HEK293 (cell line): ENCODE measurements around the gene CXADR.

Experiments
- CTCF ChIA-PET: fragments of 350-600 bp; formaldehyde crosslinking; extraction: SDS; loops from one replicate; lab custom pipeline; 2021; ENCODE audit warnings: antibody characterized with exemption; lab: Yijun Ruan, JAX
- POLR2A ChIA-PET: fragments of 300-600 bp; formaldehyde crosslinking; extraction: SDS; loops from one replicate; lab custom pipeline; 2020; ENCODE audit warnings: antibody characterized with exemption, inconsistent platforms; lab: Yijun Ruan, JAX
- H3K27ac ChIP-seq: fragments of 200-500 bp; sonication (Bioruptor generic); 2 replicates; pipeline ENCODE4 v1.5.1; 2014; ENCODE audit warnings: low read depth, low read length, control low read depth, inconsistent platforms; ENCODE audit errors: extremely low read depth
- H3K36me3 ChIP-seq, 2 experiments: fragments of 200-500 bp in 1 of 2; sonication (Bioruptor generic) in 1 of 2; 1 replicate in 1 of 2; 2 replicates in 1 of 2; pipeline ENCODE4 v1.5.1; 2014 to 2017; ENCODE audit warnings: inconsistent platforms in 2 of 2, low read length in 2 of 2; ENCODE audit not compliant: control insufficient read depth in 2 of 2, insufficient read depth in 1 of 2
- H3K4me1 ChIP-seq: fragments of 200-500 bp; sonication (Bioruptor generic); 2 replicates; pipeline ENCODE4 v1.5.1; 2014; ENCODE audit warnings: mild to moderate bottlenecking, low read length, inconsistent platforms; ENCODE audit not compliant: control insufficient read depth, insufficient read depth
- H3K4me3 ChIP-seq: 2 replicates; pipeline ENCODE4 v1.5.1; 2011; ENCODE audit warnings: low read depth, mild to moderate bottlenecking, control low read depth, low read length, moderate library complexity
- H3K9me3 ChIP-seq: fragments of 200-500 bp; sonication (Bioruptor generic); 2 replicates; pipeline ENCODE4 v1.5.1; 2014; ENCODE audit warnings: low read depth, low read length, inconsistent platforms; ENCODE audit not compliant: control insufficient read depth, insufficient read depth
- CTCF ChIP-seq: fragments of 450-650 bp; formaldehyde crosslinking; IDR thresholded peaks from 2 replicates; pipeline ENCODE4 v1.5.1; 2016; ENCODE audit warnings: missing biosample characterization, missing genetic modification characterization
- EGR2 ChIP-seq: fragments of 450-650 bp; formaldehyde crosslinking; IDR thresholded peaks from 2 replicates; pipeline ENCODE4 v1.5.1; 2016; ENCODE audit warnings: low read depth, missing biosample characterization, missing genetic modification characterization
- GLIS1 ChIP-seq: fragments of 450-650 bp; formaldehyde crosslinking; IDR thresholded peaks from 2 replicates; pipeline ENCODE4 v1.5.1; 2016; ENCODE audit warnings: missing biosample characterization, missing genetic modification characterization
- GLIS2 ChIP-seq: fragments of 450-650 bp; formaldehyde crosslinking; IDR thresholded peaks from 2 replicates; pipeline ENCODE4 v1.5.1; 2016; ENCODE audit warnings: missing biosample characterization, missing genetic modification characterization
- HIC1 ChIP-seq: fragments of 450-650 bp; formaldehyde crosslinking; IDR thresholded peaks from 2 replicates; pipeline ENCODE4 v1.5.1; 2016; ENCODE audit warnings: missing biosample characterization, missing genetic modification characterization
- KLF1 ChIP-seq: fragments of 450-650 bp; formaldehyde crosslinking; IDR thresholded peaks from 2 replicates; pipeline ENCODE4 v1.5.1; 2016; ENCODE audit warnings: missing biosample characterization, missing genetic modification characterization
- KLF7 ChIP-seq: fragments of 450-650 bp; formaldehyde crosslinking; IDR thresholded peaks from 2 replicates; pipeline ENCODE4 v1.5.1; 2016; ENCODE audit warnings: missing biosample characterization, missing genetic modification characterization, borderline replicate concordance
- KLF8 ChIP-seq: fragments of 450-650 bp; formaldehyde crosslinking; IDR thresholded peaks from 2 replicates; pipeline ENCODE4 v1.5.1; 2016; ENCODE audit warnings: missing biosample characterization, missing genetic modification characterization
- OSR2 ChIP-seq: fragments of 450-650 bp; formaldehyde crosslinking; IDR thresholded peaks from 2 replicates; pipeline ENCODE4 v1.5.1; 2016; ENCODE audit warnings: missing biosample characterization, missing genetic modification characterization
- PATZ1 ChIP-seq: fragments of 450-650 bp; formaldehyde crosslinking; IDR thresholded peaks from 2 replicates; pipeline ENCODE4 v1.5.1; 2016; ENCODE audit warnings: missing biosample characterization, missing genetic modification characterization
- SP2 ChIP-seq: fragments of 450-650 bp; formaldehyde crosslinking; IDR thresholded peaks from 2 replicates; pipeline ENCODE4 v1.5.1; 2016; ENCODE audit warnings: missing biosample characterization, missing genetic modification characterization
- WT1 ChIP-seq: fragments of 450-650 bp; formaldehyde crosslinking; IDR thresholded peaks from 2 replicates; pipeline ENCODE4 v1.5.1; 2016; ENCODE audit warnings: missing biosample characterization, missing genetic modification characterization
- ZBTB10 ChIP-seq: fragments of 450-650 bp; formaldehyde crosslinking; IDR thresholded peaks from 2 replicates; pipeline ENCODE4 v1.5.1; 2016; ENCODE audit warnings: missing biosample characterization, missing genetic modification characterization
- ZBTB11 ChIP-seq: fragments of 450-650 bp; formaldehyde crosslinking; conservative IDR thresholded peaks from 2 replicates; pipeline ENCODE4 v1.5.1; 2016; ENCODE audit warnings: low read depth, missing biosample characterization, missing genetic modification characterization
- ZBTB8A ChIP-seq: fragments of 450-650 bp; formaldehyde crosslinking; IDR thresholded peaks from 2 replicates; pipeline ENCODE4 v1.5.1; 2016; ENCODE audit warnings: missing biosample characterization, missing genetic modification characterization
- ZEB2 ChIP-seq: fragments of 450-650 bp; formaldehyde crosslinking; IDR thresholded peaks from 2 replicates; pipeline ENCODE4 v1.5.1; 2016; ENCODE audit warnings: missing biosample characterization, missing genetic modification characterization
- ZFHX2 ChIP-seq: fragments of 450-650 bp; formaldehyde crosslinking; conservative IDR thresholded peaks from 2 replicates; pipeline ENCODE4 v1.5.1; 2016; ENCODE audit warnings: missing biosample characterization, missing genetic modification characterization
- ZNF121 ChIP-seq: fragments of 450-650 bp; formaldehyde crosslinking; IDR thresholded peaks from 2 replicates; pipeline ENCODE4 v1.5.1; 2016; ENCODE audit warnings: missing biosample characterization, missing genetic modification characterization
- ZNF175 ChIP-seq: fragments of 450-650 bp; formaldehyde crosslinking; IDR thresholded peaks from 2 replicates; pipeline ENCODE4 v1.5.1; 2016; ENCODE audit warnings: missing biosample characterization, missing genetic modification characterization
- ZNF324 ChIP-seq: fragments of 450-650 bp; formaldehyde crosslinking; IDR thresholded peaks from 2 replicates; pipeline ENCODE4 v1.5.1; 2016; ENCODE audit warnings: missing biosample characterization, missing genetic modification characterization
- ZNF341 ChIP-seq: fragments of 450-650 bp; formaldehyde crosslinking; IDR thresholded peaks from 2 replicates; pipeline ENCODE4; 2016; ENCODE audit warnings: low read depth, missing biosample characterization, missing genetic modification characterization
- ZNF394 ChIP-seq: fragments of 450-650 bp; formaldehyde crosslinking; IDR thresholded peaks from 2 replicates; pipeline ENCODE4 v1.5.1; 2016; ENCODE audit warnings: missing biosample characterization, missing genetic modification characterization, mild to moderate bottlenecking, moderate library complexity, borderline replicate concordance
- ZNF433 ChIP-seq: fragments of 450-650 bp; formaldehyde crosslinking; IDR thresholded peaks from 2 replicates; pipeline ENCODE4 v1.5.1; 2016; ENCODE audit warnings: missing biosample characterization, missing genetic modification characterization, low read depth
- ZNF677 ChIP-seq: fragments of 450-650 bp; IDR thresholded peaks from 2 replicates; pipeline ENCODE4 v1.5.0; 2018; ENCODE audit warnings: missing biosample characterization, mild to moderate bottlenecking, missing genetic modification characterization, moderate library complexity

Gene CXADR

GRCh38 chr21:17512253-17513213, at the start of gene CXADR:
Gene CXADR (plus strand): TSS chr21:17513043. CDS start chr21:17513130, 87 bp downstream.
- CTCF ChIA-PET = interaction anchor here (0.6 to 3.7 kb wide), 22 partner anchors 10 to 311 kb away, joined by 3 to 28 read pairs (median 4); no protein-coding TSS in a partner anchor
- POLR2A ChIA-PET = interaction anchor here (0.7 to 1.9 kb wide), 18 partner anchors 8 to 125 kb away, joined by 3 to 8 read pairs (median 4); no protein-coding TSS in a partner anchor
- TF ChIP-seq SP2 (tag by site-specific recombination) (peak; percentile 67), ZBTB11 (tag by site-specific recombination) (peak; percentile 27; the same call in 1 of the 2 replicates), ZBTB8A (tag by site-specific recombination) (0 out of 2 replicates have a peak, but pooled peaks have one; percentile 25), ZBTB10 (tag by site-specific recombination) (peak; percentile 58), ZEB2 (tag by site-specific recombination) (0 out of 2 replicates have a peak, but pooled peaks have one; percentile 42), EGR2 (tag by site-specific recombination) (peak; percentile 94), GLIS2 (tag by site-specific recombination) (peak; percentile 99), ZNF324 (tag by site-specific recombination) (peak; percentile 53; the same call in 1 of the 2 replicates), ZNF433 (tag by site-specific recombination) (no peak), ZNF677 (tag by site-specific recombination) (no peak), ZFHX2 (tag by site-specific recombination) (peak; percentile 97), KLF8 (tag by site-specific recombination) (peak; percentile 89; the same call in 1 of the 2 replicates), ZNF341 (peak; percentile 89), CTCF (tag by site-specific recombination) (peak; percentile 46; the same call in 1 of the 2 replicates), GLIS1 (tag by site-specific recombination) (peak; percentile 95), WT1 (tag by site-specific recombination) (peak; percentile 80), ZNF175 (tag by site-specific recombination) (no peak), ZNF394 (tag by site-specific recombination) (peak; percentile 94), KLF1 (tag by site-specific recombination) (peak; percentile 85), PATZ1 (tag by site-specific recombination) (peak; percentile 97), OSR2 (peak; percentile 63), ZNF121 (tag by site-specific recombination) (no peak), HIC1 (peak; percentile 78), KLF7 (tag by site-specific recombination) (no peak; the same call in 1 of the 2 replicates)

More at GRCh38 chr21:17512253-17513213, at the start of gene CXADR:
- no peaks in the 10 kb centered on the region for H3K9me3 ChIP-seq
- peak within 1 kb of the TSS; percentile 91 for H3K4me3 ChIP-seq
- H3K36me3 ChIP-seq = no peaks in the 10 kb centered on the region; a peak in 1 of 3 replicates
- H3K4me1 ChIP-seq = peaks cover 6% of the 10 kb centered on the region
- H3K27ac ChIP-seq = peak within 1 kb of the TSS; percentile 95
